K562 (cell line): ENCODE data around the gene UQCC2. TPM values are rescaled to one million over a fixed set of nuclear protein-coding genes. Genes with fewer than 3 reads are reported as not detected.
A peak's percentile ranks its signal among the peaks of the same experiment; 100 is the strongest.

Experiments used
- CHD4 ChIP-seq: fragments of 200-600 bp; sonication (generic); IDR thresholded peaks from 3 replicates; pipeline ENCODE4 v1.6.1; 2012; ENCODE audit warnings: low read depth, mild to moderate bottlenecking, mixed read lengths, low read length, inconsistent platforms; ENCODE audit not compliant: insufficient read depth, insufficient replicate concordance, poor library complexity, severe bottlenecking
- COPS2 ChIP-seq: fragments of 450-650 bp; conservative IDR thresholded peaks from 2 replicates; pipeline ENCODE4 v1.6.1; 2016; ENCODE audit warnings: mild to moderate bottlenecking, moderate library complexity
- E2F4 ChIP-seq: sonication (generic); formaldehyde crosslinking; IDR thresholded peaks from 2 replicates; pipeline ENCODE4 v1.8.0; 2022; ENCODE audit warnings: mild to moderate bottlenecking, low read depth, missing genetic modification reagents
- E2F6 ChIP-seq, 2 experiments: IDR thresholded peaks; 2 replicates each; pipeline ENCODE4 v1.6.1; 2011; ENCODE audit warnings: borderline replicate concordance in 1 of 2, control low read depth in 1 of 2, low read depth in 1 of 2, low read length in 1 of 2, mild to moderate bottlenecking in 1 of 2, mixed read lengths in 1 of 2, moderate library complexity in 1 of 2; ENCODE audit not compliant: insufficient read depth in 1 of 2, insufficient read length in 1 of 2, poor library complexity in 1 of 2, severe bottlenecking in 1 of 2; ENCODE audit errors: extremely low read depth in 1 of 2
- EGR1 ChIP-seq: fragments of 450-650 bp; conservative IDR thresholded peaks from 2 replicates; pipeline ENCODE4 v1.6.1; 2017; ENCODE audit warnings: mild to moderate bottlenecking
- ELF2 ChIP-seq: fragments of 250-450 bp; sonication (Bioruptor Pico); IDR thresholded peaks from 2 replicates; pipeline ENCODE4 v1.5.0; 2021; ENCODE audit warnings: mild to moderate bottlenecking
- ELF4 ChIP-seq: fragments of 450-650 bp; formaldehyde crosslinking; IDR thresholded peaks from 2 replicates; pipeline ENCODE4 v1.4.0; 2022; ENCODE audit warnings: missing genetic modification characterization
- EP400 ChIP-seq: fragments of 450-650 bp; IDR thresholded peaks from 2 replicates; pipeline ENCODE4 v1.6.1; 2017; ENCODE audit warnings: antibody characterized with exemption, mild to moderate bottlenecking, moderate library complexity
- EWSR1 ChIP-seq: fragments of 450-650 bp; IDR thresholded peaks from 2 replicates; pipeline ENCODE4 v1.6.1; 2018; ENCODE audit warnings: borderline replicate concordance, mild to moderate bottlenecking, low read depth, moderate library complexity; ENCODE audit not compliant: partially characterized antibody
- FOSL1 ChIP-seq: fragments of 200-800 bp; sonication (Bioruptor generic); conservative IDR thresholded peaks from 2 replicates; pipeline ENCODE4 v1.6.1; 2016; ENCODE audit warnings: missing genetic modification characterization, missing compliant biosample characterization
- HMGN3 ChIP-seq: IDR thresholded peaks from 2 replicates; pipeline ENCODE4 v1.6.1; 2011; ENCODE audit warnings: borderline replicate concordance, low read depth, mild to moderate bottlenecking, mixed read lengths, low read length; ENCODE audit not compliant: insufficient read length; ENCODE audit errors: extremely low read depth
- HNRNPH1 ChIP-seq: fragments of 200-400 bp; formaldehyde crosslinking; optimal IDR thresholded peaks from 2 replicates; pipeline ENCODE3; 2017; ENCODE audit warnings: low read depth, mild to moderate bottlenecking, low read length, moderate library complexity
- KAT8 ChIP-seq: fragments of 450-650 bp; IDR thresholded peaks from 2 replicates; pipeline ENCODE4 v1.6.1; 2016; ENCODE audit warnings: low read depth, mild to moderate bottlenecking
- MAFF ChIP-seq: IDR thresholded peaks from 2 replicates; pipeline ENCODE4 v1.6.1; 2012; ENCODE audit warnings: low read length, improper control_type of control experiment
- MTA2 ChIP-seq: fragments of 450-650 bp; IDR thresholded peaks from 2 replicates; pipeline ENCODE4 v1.6.1; 2016; ENCODE audit warnings: low read depth
- MYBL2 ChIP-seq, 2 experiments: fragments of 450-650 bp in 1 of 2; sonication (generic) in 1 of 2; formaldehyde crosslinking in 1 of 2; IDR thresholded peaks; 2 replicates each; pipeline versions ENCODE4 v1.6.1 to v1.8.1; 2017 to 2022; ENCODE audit warnings: borderline replicate concordance in 1 of 2, inconsistent platforms in 1 of 2, low read depth in 1 of 2, mild to moderate bottlenecking in 1 of 2, missing genetic modification reagents in 1 of 2, moderate library complexity in 1 of 2
- NFE2 ChIP-seq: IDR thresholded peaks from 2 replicates; pipeline ENCODE4 v1.6.1; 2014; ENCODE audit warnings: antibody characterized with exemption, low read depth
- NR2C2 ChIP-seq, 2 experiments: fragments of 200-800 bp in 1 of 2; sonication (Bioruptor generic) in 1 of 2; sonication (generic) in 1 of 2; formaldehyde crosslinking in 1 of 2; IDR thresholded peaks; 2 replicates each; pipeline versions ENCODE4 v1.6.1 to v1.8.0; 2016 to 2022; ENCODE audit warnings: mild to moderate bottlenecking in 1 of 2, missing compliant biosample characterization in 1 of 2, missing genetic modification characterization in 1 of 2, missing genetic modification reagents in 1 of 2
- NR3C1 ChIP-seq: sonication (generic); formaldehyde crosslinking; IDR thresholded peaks from 2 replicates; pipeline ENCODE4 v1.8.1; 2022; ENCODE audit warnings: missing genetic modification reagents
- SREBF2 ChIP-seq: sonication (generic); formaldehyde crosslinking; IDR thresholded peaks from 2 replicates; pipeline ENCODE4 v1.4.0; 2020; ENCODE audit warnings: mild to moderate bottlenecking, missing genetic modification reagents
- XRCC3 ChIP-seq: fragments of 450-650 bp; IDR thresholded peaks from 2 replicates; pipeline ENCODE4 v1.6.1; 2017; ENCODE audit warnings: mild to moderate bottlenecking, moderate library complexity
- ZEB2 ChIP-seq: fragments of 450-650 bp; IDR thresholded peaks from 2 replicates; pipeline ENCODE4 v1.6.1; 2016
- ZNF511 ChIP-seq: sonication (generic); formaldehyde crosslinking; IDR thresholded peaks from 2 replicates; pipeline ENCODE4 v1.8.0; 2022; ENCODE audit warnings: mild to moderate bottlenecking, missing genetic modification reagents
- ZNF561 ChIP-seq: fragments of 450-650 bp; formaldehyde crosslinking; conservative IDR thresholded peaks from 2 replicates; pipeline ENCODE4 v1.4.0; 2020; ENCODE audit warnings: mild to moderate bottlenecking, moderate library complexity
- polyA plus RNA-seq, 8 experiments: library from polyadenylated mRNA; depleted of rRNA in 4 of 8; stranded (reverse) in 5 of 8; unstranded in 3 of 8; fragments of >200 nt; fragmentation: Nextera tagmentation in 2 of 8; fragmentation: Illumina TruSeq in 1 of 8; extraction: Ambion mirVana in 2 of 8; extraction: Trizol in 1 of 8; gene quantifications; 2 replicates each; pipeline versions ENCODE4 v1.2.1 to v1.2.3, GENCODE V29; 2011 to 2014; ENCODE audit warnings: inconsistent platforms in 1 of 8, missing spikeins in 1 of 8
- total RNA-seq, 7 experiments: library from RNA; depleted of rRNA in 6 of 7; stranded (reverse); fragments of >200 nt in 6 of 7; fragmentation: Illumina TruSeq in 2 of 7; extraction: Trizol in 2 of 7; gene quantifications; 2 replicates each; pipeline versions ENCODE4 v1.2.1 to v1.2.3, GENCODE V29; 2011 to 2021; ENCODE audit warnings: low replicate concordance in 1 of 7

Gene UQCC2
- total and polyA plus RNA-seq, 9 of the 15 experiments (the other 6 are each of a cell fraction or from before 2014, with no cell fraction given): 58.5 to 927 (median 158) TPM

GRCh38 chr6:33710296-33711121 lies 991 bp downstream of the UQCC2 start (continued):
- no peak for TF ChIP-seq EP400
- TF ChIP-seq ZNF511 (CRISPR knock-in tag): no peak
- no peak for TF ChIP-seq EGR1
- no peak for TF ChIP-seq HNRNPH1
- no peak for TF ChIP-seq ELF4 (CRISPR knock-in tag)
- no peak for TF ChIP-seq SREBF2 (CRISPR knock-in tag)
- 0 out of 2 replicates have a peak, but pooled peaks have one; percentile 26 for TF ChIP-seq NR2C2 (CRISPR knock-in tag; IDR thresholded peaks at IDR 0.05)
- TF ChIP-seq NR2C2 (tag; IDR thresholded peaks at IDR 0.05): no peak; the same call in 1 of the 2 replicates
- peak; percentile 37 to 94 for TF ChIP-seq E2F6 (IDR thresholded peaks at IDR 0.05; ENCODE audit: borderline replicate concordance in 1 of 2, extremely low read depth in 1 of 2, insufficient read depth in 1 of 2, insufficient read length in 1 of 2, low read depth in 1 of 2, low read length in 1 of 2, poor library complexity in 1 of 2, severe bottlenecking in 1 of 2)
- no peak for TF ChIP-seq MAFF
- no peak for TF ChIP-seq ZEB2
- no peak for TF ChIP-seq E2F4 (CRISPR knock-in tag)
- no peak for TF ChIP-seq ZNF561
- TF ChIP-seq MYBL2 (IDR thresholded peaks at IDR 0.05; ENCODE audit: low read depth): no peak
- TF ChIP-seq MYBL2 (CRISPR knock-in tag; IDR thresholded peaks at IDR 0.05; ENCODE audit: borderline replicate concordance): no peak
- TF ChIP-seq MTA2: no peak
- no peak for TF ChIP-seq FOSL1
- TF ChIP-seq KAT8: no peak
- TF ChIP-seq ELF2 (CRISPR knock-in tag): no peak
- TF ChIP-seq HMGN3: no peak
- no peak for TF ChIP-seq COPS2
- no peak for TF ChIP-seq XRCC3
- no peak for TF ChIP-seq EWSR1
- TF ChIP-seq NR3C1 (CRISPR knock-in tag): no peak
- TF ChIP-seq NFE2: no peak
- no peak for TF ChIP-seq CHD4
